HL-60/S4 treated with phorbol 12-myristate 13-acetate at 8.2 ng/mL for 4 days and 3 days (cell line): ENCODE data around the gene TERB1.

Source experiments
- in situ Hi-C: fragments of 300-500 bp; cut with MboI; formaldehyde crosslinking; loops from 2 replicates; pipeline ENCODE4 v1.15.0; 2022; ENCODE audit warnings: low sequenced_read_pairs

The TERB1 gene

GRCh38 chr16:66711581-66711980 lies 89.8 kb downstream of the TERB1 start:
- in situ Hi-C loops = no loop called here

- in situ Hi-C loops = no loop called here
Observed at GRCh38 chr16:66706506-66706880, 94.9 kb downstream of the TERB1 start.

- in situ Hi-C loops = no loop called here
Observed at GRCh38 chr16:66705790-66706505, 95.4 kb downstream of the TERB1 start.
